ENCODE data around the gene RPUSD2. TPM values are rescaled to one million over a fixed set of nuclear protein-coding genes. Genes with fewer than 3 reads are reported as not detected.

RPUSD2 gene, protein sequence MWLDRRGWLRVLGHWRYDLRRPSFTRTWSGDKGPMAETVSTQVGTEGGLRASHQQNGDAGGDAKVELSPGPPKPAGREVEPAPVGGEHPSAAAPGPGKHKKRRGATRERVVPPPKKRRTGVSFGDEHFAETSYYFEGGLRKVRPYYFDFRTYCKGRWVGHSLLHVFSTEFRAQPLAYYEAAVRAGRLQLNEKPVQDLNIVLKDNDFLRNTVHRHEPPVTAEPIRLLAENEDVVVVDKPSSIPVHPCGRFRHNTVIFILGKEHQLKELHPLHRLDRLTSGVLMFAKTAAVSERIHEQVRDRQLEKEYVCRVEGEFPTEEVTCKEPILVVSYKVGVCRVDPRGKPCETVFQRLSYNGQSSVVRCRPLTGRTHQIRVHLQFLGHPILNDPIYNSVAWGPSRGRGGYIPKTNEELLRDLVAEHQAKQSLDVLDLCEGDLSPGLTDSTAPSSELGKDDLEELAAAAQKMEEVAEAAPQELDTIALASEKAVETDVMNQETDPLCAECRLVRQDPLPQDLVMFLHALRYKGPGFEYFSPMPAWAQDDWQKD
- total RNA-seq (2022; extraction: Qiagen RNA extraction; ENCODE audit: low read depth): 13.2 to 16.3 TPM (median 15.1 TPM) in 5 replicates

DNA sequence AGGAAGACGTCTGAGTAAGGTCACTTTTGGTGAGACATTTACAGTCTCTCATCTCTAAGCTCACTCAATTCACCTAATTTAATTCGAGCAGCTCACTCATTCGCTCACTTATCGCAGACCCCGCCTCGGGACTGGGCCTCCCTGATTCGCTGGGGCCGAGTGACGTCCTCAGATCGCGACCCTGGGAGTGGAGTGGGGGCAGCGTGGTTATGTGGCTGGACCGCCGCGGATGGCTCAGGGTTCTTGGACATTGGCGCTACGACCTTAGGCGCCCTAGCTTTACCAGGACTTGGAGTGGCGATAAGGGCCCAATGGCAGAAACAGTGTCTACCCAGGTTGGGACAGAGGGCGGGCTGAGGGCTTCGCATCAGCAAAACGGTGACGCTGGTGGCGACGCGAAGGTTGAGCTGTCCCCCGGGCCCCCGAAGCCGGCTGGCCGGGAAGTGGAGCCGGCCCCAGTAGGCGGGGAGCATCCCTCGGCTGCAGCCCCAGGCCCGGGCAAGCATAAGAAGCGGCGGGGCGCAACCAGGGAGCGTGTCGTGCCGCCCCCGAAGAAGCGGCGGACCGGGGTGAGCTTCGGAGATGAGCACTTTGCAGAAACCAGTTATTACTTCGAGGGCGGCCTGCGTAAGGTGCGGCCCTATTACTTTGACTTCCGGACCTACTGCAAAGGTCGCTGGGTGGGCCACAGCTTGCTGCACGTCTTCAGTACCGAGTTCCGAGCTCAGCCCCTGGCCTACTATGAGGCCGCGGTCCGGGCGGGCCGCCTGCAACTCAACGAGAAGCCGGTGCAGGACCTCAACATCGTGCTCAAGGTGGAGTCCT is at the start of gene RPUSD2:
Gene RPUSD2, plus strand, starts transcription at position 171 of the 825 bp plus-strand sequence. Its CDS starts 39 bp downstream, at position 210.

DNA sequence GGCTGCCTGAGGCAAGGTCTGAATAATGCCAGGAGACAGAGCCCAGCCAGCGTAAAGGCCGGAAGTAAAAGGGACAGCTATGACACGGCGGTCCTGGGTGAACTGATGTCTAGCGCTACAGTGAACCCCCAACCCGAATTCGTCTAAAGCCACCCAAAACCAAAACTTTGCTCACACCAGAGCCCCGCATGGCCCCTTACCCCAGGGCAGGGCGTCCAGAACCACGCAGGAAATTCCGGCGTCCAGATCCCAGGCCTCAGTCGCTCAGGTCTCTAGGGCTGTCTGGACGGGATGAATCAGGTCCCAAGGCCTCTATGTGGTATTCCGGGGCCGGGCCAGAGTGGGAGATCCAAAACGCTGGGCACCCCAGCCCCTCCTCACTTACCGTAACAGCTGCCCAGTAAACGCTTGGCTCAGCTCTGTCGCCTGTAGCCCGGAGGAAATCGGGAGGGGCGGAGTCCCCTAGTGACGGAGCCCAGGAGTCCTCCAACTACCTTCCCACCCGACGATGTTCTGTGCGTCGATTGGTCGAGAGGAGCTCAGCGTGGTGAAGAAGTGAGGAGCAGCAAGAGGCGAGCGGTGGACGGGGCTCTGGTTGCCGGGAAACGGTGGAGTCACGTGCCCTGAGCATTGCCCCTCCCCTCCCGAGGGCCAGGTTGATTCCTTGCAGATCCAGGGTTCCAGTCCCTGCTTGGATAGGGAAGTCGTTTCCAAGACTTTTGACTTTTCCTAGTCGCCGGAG is 4.3 kb upstream of the RPUSD2 start, which contains the start of gene CCDC32:
Gene CCDC32, minus strand, starts transcription at position 452 of the 742 bp plus-strand sequence. CDS start 2,027 bp downstream, outside the sequence.

DNA sequence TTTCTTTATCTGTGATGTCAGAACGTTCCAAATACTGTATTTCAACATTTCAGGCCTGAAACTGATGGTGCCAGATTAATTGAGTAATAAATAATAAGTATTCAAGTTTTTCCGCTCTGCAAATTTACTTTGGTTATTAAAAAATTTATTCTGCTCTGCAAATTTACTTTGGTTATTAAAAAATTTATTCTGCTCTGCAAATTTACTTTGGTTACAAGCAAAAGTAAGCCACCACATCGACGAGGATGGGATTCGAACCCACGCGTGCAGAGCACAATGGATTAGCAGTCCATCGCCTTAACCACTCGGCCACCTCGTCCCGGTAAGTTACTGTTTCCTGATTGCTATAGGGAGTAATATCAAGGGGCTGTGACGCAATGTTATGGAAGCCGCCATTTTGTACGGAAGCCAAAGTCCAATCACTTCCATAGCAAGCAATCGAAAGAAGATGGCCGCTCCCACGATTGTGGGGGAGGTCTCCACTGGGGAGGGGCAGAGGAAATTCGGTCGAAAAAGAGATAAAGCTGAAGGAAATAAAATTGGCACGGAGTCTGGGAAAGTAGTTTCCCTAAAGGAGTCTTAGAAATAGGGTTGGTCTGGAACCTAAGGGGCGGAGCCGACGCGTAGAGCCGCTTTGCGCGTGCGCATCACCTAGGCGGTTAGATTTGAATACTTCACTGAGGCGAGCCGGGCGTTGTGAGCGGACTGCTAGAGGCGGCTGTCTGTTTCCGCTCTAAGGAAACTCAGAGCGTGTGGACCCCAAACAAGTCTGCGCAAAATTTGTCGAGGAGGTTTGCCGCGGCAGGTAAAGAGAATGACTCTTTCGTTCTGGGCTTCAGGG is 24.7 kb downstream of the RPUSD2 start, which contains the start of gene KNL1:
Gene KNL1, plus strand, starts transcription at position 662 of the 841 bp plus-strand sequence. CDS start 8,683 bp downstream, outside the sequence.

Other genes starting within 250 kb of the RPUSD2 start
- 4.1 to 8.1 TPM (median 5.3 TPM) in 5 replicates for gene INAFM2, start 245.6 kb upstream of the RPUSD2 start, total RNA-seq (2022; extraction: Qiagen RNA extraction; ENCODE audit: low read depth)
- 17.9 to 24.7 TPM (median 19.2 TPM) in 5 replicates for gene CCDC9B, start 228.4 kb upstream of the RPUSD2 start, total RNA-seq (2022; extraction: Qiagen RNA extraction; ENCODE audit: low read depth)
- not detected in 5 replicates for gene PHGR1, start 218.3 kb upstream of the RPUSD2 start, total RNA-seq (2022; extraction: Qiagen RNA extraction; ENCODE audit: low read depth)
- 0.25 to 3.3 TPM (median 1.6 TPM) in 5 replicates for gene DISP2, start 211.1 kb upstream of the RPUSD2 start, total RNA-seq (2022; extraction: Qiagen RNA extraction; ENCODE audit: low read depth)
- gene KNSTRN, start 186.6 kb upstream of the RPUSD2 start, total RNA-seq (2022; extraction: Qiagen RNA extraction; ENCODE audit: low read depth): 43.5 to 65.7 TPM (median 44.9 TPM) in 5 replicates
- gene IVD, start 163.5 kb upstream of the RPUSD2 start, total RNA-seq (2022; extraction: Qiagen RNA extraction; ENCODE audit: low read depth): 8.7 to 13.0 TPM (median 11.9 TPM) in 5 replicates
- 9.1 to 12.4 TPM (median 11.5 TPM) in 5 replicates for gene BAHD1, start 128.3 kb upstream of the RPUSD2 start, total RNA-seq (2022; extraction: Qiagen RNA extraction; ENCODE audit: low read depth)
- gene CHST14, start 98.3 kb upstream of the RPUSD2 start, total RNA-seq (2022; extraction: Qiagen RNA extraction; ENCODE audit: low read depth): 13.0 to 21.4 TPM (median 18.1 TPM) in 5 replicates
- 14.5 to 27.4 TPM (median 16.9 TPM) in 5 replicates for gene CCDC32, start 4.3 kb upstream of the RPUSD2 start, total RNA-seq (2022; extraction: Qiagen RNA extraction; ENCODE audit: low read depth)
- gene KNL1, start 24.9 kb downstream of the RPUSD2 start, total RNA-seq (2022; extraction: Qiagen RNA extraction; ENCODE audit: low read depth): 3.8 to 8.3 TPM (median 6.8 TPM) in 5 replicates
- gene RAD51, start 125.9 kb downstream of the RPUSD2 start, total RNA-seq (2022; extraction: Qiagen RNA extraction; ENCODE audit: low read depth): 17.8 to 23.9 TPM (median 18.4 TPM) in 5 replicates
- gene RMDN3, start 186.0 kb downstream of the RPUSD2 start, total RNA-seq (2022; extraction: Qiagen RNA extraction; ENCODE audit: low read depth): 19.7 to 24.4 TPM (median 23.3 TPM) in 5 replicates
- gene GCHFR, start 194.8 kb downstream of the RPUSD2 start, total RNA-seq (2022; extraction: Qiagen RNA extraction; ENCODE audit: low read depth): 5.7 to 8.8 TPM (median 7.0 TPM) in 5 replicates
- gene C15orf62, start 200.7 kb downstream of the RPUSD2 start, total RNA-seq (2022; extraction: Qiagen RNA extraction; ENCODE audit: low read depth): 0.06 to 0.16 TPM (median 0.10 TPM) in 4 of 5 replicates, not detected in the other
- gene ZFYVE19, start 237.8 kb downstream of the RPUSD2 start, total RNA-seq (2022; extraction: Qiagen RNA extraction; ENCODE audit: low read depth): 11.6 to 20.5 TPM (median 16.4 TPM) in 5 replicates
- gene DNAJC17, start 238.2 kb downstream of the RPUSD2 start, total RNA-seq (2022; extraction: Qiagen RNA extraction; ENCODE audit: low read depth): 21.9 to 31.5 TPM (median 24.8 TPM) in 5 replicates